Tracheal epithelial cell (primary cell): ENCODE measurements around the gene RASA2. TPM values are rescaled to one million over a fixed set of nuclear protein-coding genes. Genes with fewer than 3 reads are reported as not detected.

Source experiments
- total RNA-seq: library from RNA; depleted of rRNA; stranded (reverse); fragments of >200 nt; gene quantifications from 2 replicates; pipeline ENCODE4 v1.2.1, GENCODE V29; 2014

Gene RASA2, protein sequence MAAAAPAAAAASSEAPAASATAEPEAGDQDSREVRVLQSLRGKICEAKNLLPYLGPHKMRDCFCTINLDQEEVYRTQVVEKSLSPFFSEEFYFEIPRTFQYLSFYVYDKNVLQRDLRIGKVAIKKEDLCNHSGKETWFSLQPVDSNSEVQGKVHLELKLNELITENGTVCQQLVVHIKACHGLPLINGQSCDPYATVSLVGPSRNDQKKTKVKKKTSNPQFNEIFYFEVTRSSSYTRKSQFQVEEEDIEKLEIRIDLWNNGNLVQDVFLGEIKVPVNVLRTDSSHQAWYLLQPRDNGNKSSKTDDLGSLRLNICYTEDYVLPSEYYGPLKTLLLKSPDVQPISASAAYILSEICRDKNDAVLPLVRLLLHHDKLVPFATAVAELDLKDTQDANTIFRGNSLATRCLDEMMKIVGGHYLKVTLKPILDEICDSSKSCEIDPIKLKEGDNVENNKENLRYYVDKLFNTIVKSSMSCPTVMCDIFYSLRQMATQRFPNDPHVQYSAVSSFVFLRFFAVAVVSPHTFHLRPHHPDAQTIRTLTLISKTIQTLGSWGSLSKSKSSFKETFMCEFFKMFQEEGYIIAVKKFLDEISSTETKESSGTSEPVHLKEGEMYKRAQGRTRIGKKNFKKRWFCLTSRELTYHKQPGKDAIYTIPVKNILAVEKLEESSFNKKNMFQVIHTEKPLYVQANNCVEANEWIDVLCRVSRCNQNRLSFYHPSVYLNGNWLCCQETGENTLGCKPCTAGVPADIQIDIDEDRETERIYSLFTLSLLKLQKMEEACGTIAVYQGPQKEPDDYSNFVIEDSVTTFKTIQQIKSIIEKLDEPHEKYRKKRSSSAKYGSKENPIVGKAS
- total RNA-seq = 12.6 and 15.4 TPM in 2 replicates

DNA sequence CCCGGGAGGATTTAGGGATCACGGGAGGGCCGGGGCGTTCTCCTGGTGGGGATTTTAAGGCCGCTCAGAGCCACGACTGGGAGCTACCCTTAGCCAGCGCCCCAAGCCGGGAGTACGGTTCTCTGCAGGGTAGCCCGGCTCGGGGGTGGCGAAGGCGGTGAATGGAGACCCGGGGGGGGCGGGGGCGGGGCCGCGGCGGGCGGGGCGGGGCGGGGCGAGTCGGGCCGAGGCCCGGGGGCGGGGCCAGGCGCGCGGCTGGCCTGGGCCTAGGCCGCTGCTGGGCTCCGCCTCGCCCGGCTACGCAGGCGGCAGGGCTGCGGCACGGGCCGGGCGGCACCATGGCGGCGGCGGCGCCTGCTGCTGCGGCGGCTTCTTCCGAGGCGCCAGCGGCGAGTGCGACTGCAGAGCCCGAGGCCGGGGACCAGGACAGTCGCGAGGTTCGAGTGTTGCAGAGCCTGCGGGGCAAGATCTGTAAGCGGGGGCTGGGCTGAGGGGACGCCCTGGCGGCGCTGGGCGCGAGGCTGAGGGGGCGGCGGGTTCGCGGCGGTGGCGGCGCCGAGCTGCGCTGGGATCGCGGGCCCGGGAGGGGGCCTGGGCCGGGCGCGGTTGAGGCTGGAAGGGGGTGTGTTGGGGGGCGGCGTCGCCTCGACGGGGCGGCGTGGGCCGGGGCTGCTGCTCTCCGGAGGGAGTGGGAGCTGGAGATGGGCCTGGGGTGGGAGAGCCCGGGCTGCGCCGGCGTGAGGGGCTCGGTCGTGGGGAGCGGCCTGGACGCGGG lies at the start of gene RASA2:
Gene RASA2, plus strand, starts transcription at position 282 of the 775 bp plus-strand sequence. Its CDS starts 57 bp downstream, at position 339.

Other genes starting within 250 kb of the RASA2 start
- 63.3 and 86.8 TPM in 2 replicates for gene ZBTB38, start 118.5 kb upstream of the RASA2 start, total RNA-seq